ENCODE data around the gene B3GNT2.
A peak's percentile ranks its signal among the peaks of the same experiment; 100 is the strongest.
"Not testable (repeated sequence)": the region's sequence is repeated elsewhere in the genome, so short reads cannot be mapped to it uniquely, and the experiment has no call there.

B3GNT2 gene

DNA sequence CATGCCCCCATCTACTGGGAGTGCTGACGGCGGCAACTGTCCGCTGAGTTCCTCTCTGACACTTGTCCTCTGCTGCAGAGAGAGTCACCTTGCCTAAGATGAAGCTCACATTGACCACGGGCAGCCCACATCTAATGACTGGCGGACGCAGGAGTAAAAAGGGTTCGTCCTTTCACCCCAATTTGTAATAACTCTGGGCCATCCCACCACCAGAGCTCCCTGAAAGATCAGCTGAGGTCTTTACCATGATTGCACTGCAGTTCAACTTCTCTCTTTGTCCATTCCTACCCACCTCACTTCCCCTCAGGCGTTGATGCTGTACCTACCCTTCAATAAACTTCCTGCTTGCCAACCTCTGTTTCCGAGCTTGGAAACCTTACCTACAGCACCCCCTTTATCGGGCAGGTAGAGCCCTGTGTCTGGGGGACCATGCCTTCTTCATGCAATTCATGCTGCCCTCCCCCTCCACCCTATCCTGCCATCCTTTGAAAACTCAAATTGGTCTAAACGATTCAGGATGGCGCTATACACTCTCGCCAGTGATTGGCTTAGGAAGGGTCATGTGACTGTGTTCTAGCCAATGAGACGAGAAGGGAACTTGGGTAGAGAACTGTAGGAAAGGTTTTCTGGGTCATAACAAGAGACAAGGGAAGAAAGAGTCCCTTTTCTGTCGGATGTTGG lies 10.3 kb upstream of the B3GNT2 start:
- no peak for FAIRE-seq
- DNase-seq (ENCODE audit: low spot score), result no peak

GRCh38 chr2:62186156-62186905 lies 9.6 kb upstream of the B3GNT2 start:
- DNase-seq (ENCODE audit: low spot score) (no peak), FAIRE-seq (no peak)

DNA sequence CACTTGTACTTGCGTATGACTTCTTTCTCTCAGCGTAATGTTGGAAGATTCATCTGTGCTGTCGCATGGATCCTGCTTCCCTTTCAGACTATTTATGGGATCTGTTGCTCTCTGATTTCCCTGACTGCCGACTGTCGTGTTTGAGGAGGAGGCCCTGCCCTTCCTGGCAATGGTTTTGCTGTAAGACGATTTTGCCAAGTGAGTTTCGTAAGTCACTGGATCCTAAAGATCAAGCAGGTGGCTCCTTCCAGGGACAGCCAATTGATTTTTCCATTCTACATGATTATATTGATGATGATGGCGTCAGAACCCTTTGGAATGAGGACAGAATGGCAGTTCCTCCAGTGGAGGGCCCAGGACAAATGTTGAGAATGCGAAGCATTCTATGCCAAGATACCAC lies 8.7 kb upstream of the B3GNT2 start:
- FAIRE-seq (no peak), DNase-seq (ENCODE audit: low spot score) (no peak)

- FAIRE-seq (no peak), DNase-seq (ENCODE audit: low spot score) (no peak)
These were observed 7.5 kb upstream of the B3GNT2 start for GRCh38 chr2:62188416-62188815.

GRCh38 chr2:62189196-62189595 lies 6.7 kb upstream of the B3GNT2 start:
- FAIRE-seq (no peak), DNase-seq (ENCODE audit: low spot score) (no peak)

GRCh38 chr2:62192811-62193210 lies 3.1 kb upstream of the B3GNT2 start:
- no peak for FAIRE-seq
- DNase-seq (ENCODE audit: low spot score), result no peak

DNA sequence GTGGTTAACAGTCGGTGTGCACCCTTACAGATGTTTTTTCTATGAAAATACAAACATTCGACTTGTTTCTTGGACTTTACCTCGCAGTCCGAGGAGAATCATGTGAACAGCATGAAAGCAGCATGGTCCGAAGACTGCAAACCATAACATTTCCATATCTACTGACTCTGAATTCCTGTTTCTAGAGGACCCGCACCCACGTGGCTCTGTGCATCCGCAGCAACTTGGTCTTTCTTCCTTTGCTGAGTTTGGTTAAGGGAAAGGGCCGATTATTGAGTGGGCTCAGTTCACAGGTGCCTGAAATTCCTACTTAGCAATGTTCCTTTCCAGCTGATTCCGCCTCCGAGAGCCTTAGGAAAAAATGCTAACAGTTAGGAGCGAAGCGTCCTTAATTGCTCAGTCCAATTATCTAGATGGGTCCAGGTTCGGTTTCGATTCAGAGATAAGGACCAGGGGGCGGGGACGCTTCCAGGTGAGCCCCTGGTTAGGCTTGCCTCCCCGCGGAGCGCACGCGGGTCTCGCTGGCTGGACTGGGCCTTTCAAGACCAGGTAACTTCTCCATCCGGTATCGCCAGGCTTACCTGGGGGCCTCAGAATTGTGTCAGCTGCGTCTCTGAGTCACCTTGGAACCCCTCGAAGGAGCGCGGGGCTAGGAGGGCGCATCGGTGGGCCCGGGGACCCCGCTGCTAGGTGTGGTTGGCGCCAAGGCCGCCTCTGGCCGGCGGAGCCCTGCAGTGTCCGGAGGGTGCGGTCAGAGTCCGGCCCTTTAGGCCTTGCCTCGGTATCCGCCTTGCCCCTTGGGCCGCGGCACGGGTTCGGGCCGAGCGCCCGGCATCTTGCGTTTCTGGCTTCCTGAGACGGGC lies 1.1 kb upstream of the B3GNT2 start:
- FAIRE-seq (no peak), DNase-seq (ENCODE audit: low spot score) (no peak)

DNA sequence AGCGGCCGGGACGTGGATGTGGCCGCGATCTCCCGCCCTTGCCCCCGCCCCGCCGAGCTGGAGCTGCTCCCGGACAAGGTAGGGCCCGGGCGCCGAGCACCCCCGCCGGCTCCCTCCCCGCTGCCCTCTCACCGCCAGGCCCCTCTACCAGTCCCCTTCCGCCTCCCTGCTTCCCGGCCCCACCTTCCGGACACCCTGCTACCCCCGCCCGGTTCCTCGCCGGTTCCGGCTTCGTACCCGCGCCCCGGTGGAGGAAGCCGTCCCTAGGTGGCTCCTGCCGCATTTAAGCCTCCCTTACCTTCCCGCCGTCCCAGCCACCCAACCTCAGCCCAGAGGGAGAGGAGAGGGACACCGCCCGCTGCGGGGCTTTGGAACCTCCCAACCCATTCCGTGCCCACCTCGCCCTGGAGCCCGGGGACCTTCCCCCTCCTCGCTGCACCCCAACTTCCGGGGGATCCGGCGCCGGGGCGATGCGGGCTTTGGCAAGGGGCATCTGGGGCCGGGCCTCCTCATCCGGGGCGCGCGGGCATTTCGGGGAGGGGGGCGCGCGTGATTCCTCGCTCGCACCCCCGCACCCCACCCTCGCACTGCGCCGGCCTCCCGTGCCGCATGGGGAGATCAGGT lies 475 bp downstream of the B3GNT2 start:
- DNase-seq (ENCODE audit: low spot score), result no peak

GRCh38 chr2:62197011-62197924 lies 1.4 kb downstream of the B3GNT2 start:
- FAIRE-seq, result no peak

More for the DNA sequence above, 475 bp downstream of the B3GNT2 start:
- FAIRE-seq, result no peak

GRCh38 chr2:62197925-62198633 lies 2.2 kb downstream of the B3GNT2 start:
- FAIRE-seq, result no peak
- DNase-seq (ENCODE audit: low spot score), result no peak

More at GRCh38 chr2:62197011-62197924, 1.4 kb downstream of the B3GNT2 start:
- peak; percentile 45 for DNase-seq (ENCODE audit: low spot score)

GRCh38 chr2:62198854-62199253 lies 2.9 kb downstream of the B3GNT2 start:
- FAIRE-seq, result not testable (repeated sequence)

GRCh38 chr2:62199392-62200125 lies 3.6 kb downstream of the B3GNT2 start:
- FAIRE-seq (no peak), DNase-seq (ENCODE audit: low spot score) (no peak)

More at GRCh38 chr2:62198854-62199253, 2.9 kb downstream of the B3GNT2 start:
- not testable (repeated sequence) for DNase-seq (ENCODE audit: low spot score)

DNA sequence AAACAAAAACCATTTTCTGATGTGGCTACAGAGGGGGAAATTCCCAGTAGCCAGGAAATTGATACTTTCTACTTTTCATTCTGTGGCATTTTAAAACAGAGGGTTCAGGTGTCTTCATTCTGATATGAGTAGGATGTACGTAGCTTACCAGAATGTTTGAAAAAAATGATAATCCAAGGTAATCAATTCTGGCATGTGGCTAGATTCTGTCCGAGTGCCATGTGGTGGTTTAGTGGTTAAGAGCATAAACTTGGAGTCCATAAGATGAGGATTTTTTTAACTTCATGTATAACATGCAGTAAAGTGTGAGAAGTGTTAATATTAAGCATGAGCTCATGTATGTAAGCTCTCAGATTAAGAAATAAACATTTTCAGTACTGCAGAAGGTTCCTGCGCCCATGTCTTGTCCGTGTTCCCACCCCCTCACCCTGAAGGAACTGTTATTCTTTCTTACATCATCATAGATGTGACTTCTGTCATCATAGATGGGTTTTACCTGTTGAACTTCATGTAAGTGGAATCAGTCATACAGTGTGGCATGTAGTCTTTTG lies 4.5 kb downstream of the B3GNT2 start:
- no peak for DNase-seq (ENCODE audit: low spot score)
- FAIRE-seq, result no peak

DNA sequence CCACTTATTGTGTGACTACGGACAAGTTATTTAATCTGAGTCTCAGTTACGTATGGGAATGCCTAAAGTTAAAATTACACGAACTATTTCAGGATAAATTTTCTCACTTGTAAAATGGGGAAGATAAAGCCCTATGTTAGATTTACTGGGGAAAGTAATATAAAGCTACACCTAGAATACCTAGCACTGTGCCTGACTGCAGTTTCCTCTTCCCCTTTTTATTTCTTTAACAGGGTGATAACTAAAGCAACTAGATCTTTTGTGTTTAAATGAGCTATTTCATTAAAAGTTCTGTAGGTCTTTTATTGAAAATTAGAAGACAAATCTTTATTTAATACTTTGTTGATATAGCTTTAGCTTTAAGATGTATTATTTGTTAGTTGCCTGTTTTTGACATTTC lies 5.0 kb downstream of the B3GNT2 start:
- DNase-seq (ENCODE audit: low spot score), result no peak
- no peak for FAIRE-seq

- DNase-seq (ENCODE audit: low spot score) (no peak), FAIRE-seq (no peak)
These were observed 5.4 kb downstream of the B3GNT2 start for GRCh38 chr2:62201307-62201706.

GRCh38 chr2:62202019-62202722 lies 6.3 kb downstream of the B3GNT2 start:
- no peak for DNase-seq (ENCODE audit: low spot score)
- no peak for FAIRE-seq

GRCh38 chr2:62202729-62203128 lies 6.8 kb downstream of the B3GNT2 start:
- no peak for FAIRE-seq
- DNase-seq (ENCODE audit: low spot score), result no peak

- DNase-seq (ENCODE audit: low spot score) (no peak), FAIRE-seq (no peak)
These were observed 7.5 kb downstream of the B3GNT2 start for GRCh38 chr2:62203459-62203858.
